B cell (primary cell): ENCODE results near the gene ARPP21. TPM values are rescaled to one million over a fixed set of nuclear protein-coding genes. Genes with fewer than 3 reads are reported as not detected.

ENCODE experiments used
- ATAC-seq: fragments of 200-7000 bp; cut with Tn5 transposase; one replicate; pipeline ENCODE4 v1.10.0; 2021; ENCODE audit warnings: low read depth, mild to moderate bottlenecking, moderate number of reproducible peaks, moderate library complexity
- CTCF ChIA-PET: fragments of 350-600 bp; sonication (Branson Sonifier 250); formaldehyde crosslinking; loops from one replicate; lab custom pipeline; 2021; ENCODE audit warnings: antibody characterized with exemption, inconsistent platforms; lab: Charles Lee
- POLR2A ChIA-PET: fragments of 350-600 bp; sonication (Branson Sonifier 250); formaldehyde crosslinking; loops from one replicate; lab custom pipeline; 2021; ENCODE audit warnings: antibody characterized with exemption; lab: Charles Lee
- DNase-seq: peaks from one replicate; pipeline ENCODE4 v3.0.0; 2013
- H2AFZ ChIP-seq: 2 replicates; pipeline ENCODE4 v1.6.1; 2012; ENCODE audit warnings: mild to moderate bottlenecking, low read depth, low read length; ENCODE audit not compliant: insufficient read depth, poor library complexity, severe bottlenecking
- H3K27ac ChIP-seq, 2 donors: 1 replicate in 1 of 2; 2 replicates in 1 of 2; pipeline ENCODE4 v1.5.1; 2012 to 2013; ENCODE audit warnings: low read length in 2 of 2, mild to moderate bottlenecking in 2 of 2, moderate library complexity in 1 of 2
- H3K27me3 ChIP-seq, 4 experiments: fragments of 200-600 bp in 1 of 4; sonication (generic) in 1 of 4; replicated peaks in 1 of 4; 1 replicate in 2 of 4; 2 replicates in 2 of 4; pipeline versions ENCODE4 v1.6.1 to v1.7.0; 2013 to 2016; ENCODE audit warnings: low read length in 3 of 4, mild to moderate bottlenecking in 2 of 4, mixed read lengths in 1 of 4, moderate library complexity in 1 of 4; ENCODE audit not compliant: insufficient read depth in 4 of 4, control insufficient read depth in 3 of 4; ENCODE audit errors: control extremely low read depth in 1 of 4
- H3K36me3 ChIP-seq, 2 experiments: replicated peaks in 1 of 2; 1 replicate in 1 of 2; 2 replicates in 1 of 2; pipeline versions ENCODE4 v1.6.1 to v1.7.1; 2013; ENCODE audit warnings: low read length in 1 of 2; ENCODE audit not compliant: insufficient read depth in 2 of 2, control insufficient read depth in 1 of 2; ENCODE audit errors: control extremely low read depth in 1 of 2, extremely low read depth in 1 of 2
- H3K4me1 ChIP-seq, 2 donors: fragments of 200-600 bp in 1 of 2; sonication (generic) in 1 of 2; 1 replicate in 1 of 2; 2 replicates in 1 of 2; pipeline versions ENCODE4 v1.5.1 to v1.6.1; 2013 to 2017; ENCODE audit warnings: low read length in 2 of 2; ENCODE audit not compliant: control insufficient read depth in 2 of 2, insufficient read depth in 2 of 2
- H3K4me2 ChIP-seq: replicated peaks from 2 replicates; pipeline ENCODE3; 2012; ENCODE audit warnings: mild to moderate bottlenecking, low read depth, low read length; ENCODE audit not compliant: poor library complexity, severe bottlenecking
- H3K4me3 ChIP-seq, 5 experiments: fragments of 200-600 bp in 1 of 5; sonication (generic) in 1 of 5; 1 replicate in 3 of 5; 2 replicates in 2 of 5; pipeline versions ENCODE4 v1.5.1 to v1.7.0; 2011 to 2016; ENCODE audit warnings: low read length in 4 of 5, mild to moderate bottlenecking in 4 of 5, low read depth in 2 of 5, control low read depth in 1 of 5, moderate library complexity in 1 of 5; ENCODE audit not compliant: insufficient read depth in 1 of 5; ENCODE audit errors: control extremely low read depth in 1 of 5, extremely low read depth in 1 of 5
- H3K79me2 ChIP-seq: fragments of 200-600 bp; sonication (generic); one replicate; pipeline ENCODE4 v1.6.0; 2016; ENCODE audit warnings: low read length; ENCODE audit not compliant: control insufficient read depth, insufficient read depth
- H3K9ac ChIP-seq: fragments of 200-600 bp; sonication (generic); 2 replicates; pipeline ENCODE4 v1.6.1; 2017; ENCODE audit warnings: mild to moderate bottlenecking, low read length, moderate library complexity
- H3K9me3 ChIP-seq, 3 donors: one replicate each; pipeline versions ENCODE4 v1.6.1 to v1.7.1; 2013; ENCODE audit warnings: low read length in 2 of 3; ENCODE audit not compliant: control insufficient read depth in 2 of 3, insufficient read depth in 1 of 3; ENCODE audit errors: control extremely low read depth in 1 of 3
- H4K20me1 ChIP-seq: 2 replicates; pipeline ENCODE4 v1.6.0; 2012; ENCODE audit warnings: mild to moderate bottlenecking, low read length; ENCODE audit not compliant: insufficient read depth, control insufficient read depth, poor library complexity, severe bottlenecking
- H3K27ac Mint-ChIP-seq: one replicate; pipeline ENCODE4 v1.8.0; 2021; ENCODE audit warnings: mixed read lengths
- H3K27me3 Mint-ChIP-seq: one replicate; pipeline ENCODE4 v1.8.0; 2021; ENCODE audit warnings: mixed read lengths
- H3K4me1 Mint-ChIP-seq: one replicate; pipeline ENCODE4 v1.8.0; 2021; ENCODE audit warnings: mixed read lengths
- H3K4me3 Mint-ChIP-seq: one replicate; pipeline ENCODE4 v1.8.0; 2021; ENCODE audit warnings: mixed read lengths
- H3K9me3 Mint-ChIP-seq: one replicate; pipeline ENCODE4 v1.8.0; 2022; ENCODE audit warnings: mixed read lengths; ENCODE audit not compliant: insufficient read depth
- CTCF ChIP-seq: fragments of 200-600 bp; IDR thresholded peaks from one replicate; pipeline ENCODE4 v1.8.0; 2022; ENCODE audit warnings: antibody characterized with exemption, mild to moderate bottlenecking
- EZH2 ChIP-seq: IDR thresholded peaks from 2 replicates; pipeline ENCODE4 v1.6.1; 2012; ENCODE audit warnings: borderline replicate concordance, low read depth, mild to moderate bottlenecking, moderate library complexity, low read length; ENCODE audit not compliant: insufficient read depth, poor library complexity, severe bottlenecking
- WGBS: methylation state at CpG from one replicate; pipeline ENCODE4 v1.1.5; 2013; ENCODE audit warnings: missing lambda C conversion rate; ENCODE audit not compliant: insufficient coverage; 5-methylcytosine and 5-hydroxymethylcytosine counted together
- intact Hi-C: fragments of 100-400 bp; cut with micrococcal nuclease; formaldehyde crosslinking; loops from one replicate; pipeline ENCODE4 v1.10.0; 2022
- polyA plus RNA-seq: library from polyadenylated mRNA; depleted of rRNA; stranded (reverse); fragments of >200 nt; gene quantifications from 2 replicates; pipeline ENCODE4 v1.2.3, GENCODE V29; 2012
- total RNA-seq, 2 donors: library from RNA; stranded (reverse); fragments of 120-200 nt in 1 of 2; gene quantifications; 1 replicate in 1 of 2; 2 replicates in 1 of 2; pipeline versions ENCODE4 v1.2.3 to v1.2.4, GENCODE V29; 2013 to 2022

ARPP21 gene
- total and polyA plus RNA-seq, 2 donors (not counting 1 experiment from before 2014, with no cell fraction given) = 0.10 TPM; not detected in 1

- ChIA-PET POLR2A (no interaction called here), CTCF (no interaction called here)
- no peak for TF ChIP-seq CTCF
- no peak for TF ChIP-seq EZH2
- H3K4me3 Mint-ChIP-seq = no peak overlapping the region
- H3K27ac Mint-ChIP-seq = no peak overlapping the region
- no peak overlapping the region for H2AFZ ChIP-seq
- no peaks in the 10 kb centered on the region for H3K36me3 ChIP-seq
- no peak overlapping the region for H3K9ac ChIP-seq
- H3K27me3 ChIP-seq = no peaks in the 10 kb centered on the region
- no peak for DNase-seq
- WGBS = no CpG with 5 or more reads among the region's 3 CpGs
- H3K9me3 ChIP-seq = no peaks in the 10 kb centered on the region
- peaks cover under 1 to 3% of the 10 kb centered on the region in 2 donors for H3K4me1 ChIP-seq
- H3K4me2 ChIP-seq = no peak overlapping the region
- no peaks in the 10 kb centered on the region for H4K20me1 ChIP-seq
- H3K4me3 ChIP-seq = no peak overlapping the region
- intact Hi-C loops = no loop called here
- H3K4me1 Mint-ChIP-seq = peaks cover 4% of the 10 kb centered on the region
- no peaks in the 10 kb centered on the region for H3K79me2 ChIP-seq
- H3K27ac ChIP-seq = no peak overlapping the region
- no peak for ATAC-seq
- no peaks in the 10 kb centered on the region for H3K9me3 Mint-ChIP-seq
- peaks cover 3% of the 10 kb centered on the region for H3K27me3 Mint-ChIP-seq
These were observed 111.9 kb downstream of the ARPP21 start for GRCh38 chr3:35751207-35751606.

- Histone ChIP-seq H3K4me1 (no peaks in the 10 kb centered on the region), H3K36me3 (no peaks in the 10 kb centered on the region), H3K4me3 (no peak overlapping the region), H3K27me3 (no peaks in the 10 kb centered on the region), H3K9ac (no peak overlapping the region), H2AFZ (no peak overlapping the region), H3K79me2 (no peaks in the 10 kb centered on the region), H4K20me1 (no peaks in the 10 kb centered on the region), H3K9me3 (no peaks in the 10 kb centered on the region), H3K27ac (no peak overlapping the region), H3K4me2 (no peak overlapping the region)
- intact Hi-C loops = no loop called here
- ATAC-seq (no peak), DNase-seq (no peak)
- TF ChIP-seq CTCF = no peak
- no peak for TF ChIP-seq EZH2
- POLR2A ChIA-PET = no interaction called here
- CTCF ChIA-PET = no interaction called here
- peaks cover 3% of the 10 kb centered on the region for H3K27me3 Mint-ChIP-seq
- no peaks in the 10 kb centered on the region for H3K9me3 Mint-ChIP-seq
- H3K4me3 Mint-ChIP-seq = no peak overlapping the region
- WGBS = 81% methylated on average over 2 of the region's 3 CpGs
- H3K4me1 Mint-ChIP-seq = no peaks in the 10 kb centered on the region
- H3K27ac Mint-ChIP-seq = no peak overlapping the region
These were observed 118.8 kb downstream of the ARPP21 start for GRCh38 chr3:35757991-35758757.
